ENCODE measurements around the gene ATXN1.
"Not testable (repeated sequence)": the region's sequence is repeated elsewhere in the genome, so short reads cannot be mapped to it uniquely, and the experiment has no call there.

DNA sequence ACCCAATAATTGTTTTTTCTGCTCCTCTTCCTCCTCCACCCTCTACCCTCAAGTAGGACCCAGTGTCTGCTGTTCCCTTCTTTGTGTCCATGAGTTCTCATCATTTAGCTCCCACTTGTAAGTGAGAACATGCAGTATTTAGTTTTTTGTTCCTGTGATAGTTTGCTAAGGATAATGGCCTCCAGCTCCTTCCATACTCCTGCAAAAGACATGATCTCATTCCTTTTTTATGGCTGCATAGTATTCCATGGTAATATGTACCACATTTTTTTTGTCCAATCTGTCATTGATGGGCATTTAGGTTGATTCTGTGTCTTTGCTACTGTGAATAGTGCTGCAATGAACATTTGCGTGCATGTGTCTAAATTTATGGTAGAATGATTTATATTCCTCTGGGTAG lies 132.7 kb downstream of the ATXN1 start:
- TF ChIP-seq, protein P1, sequence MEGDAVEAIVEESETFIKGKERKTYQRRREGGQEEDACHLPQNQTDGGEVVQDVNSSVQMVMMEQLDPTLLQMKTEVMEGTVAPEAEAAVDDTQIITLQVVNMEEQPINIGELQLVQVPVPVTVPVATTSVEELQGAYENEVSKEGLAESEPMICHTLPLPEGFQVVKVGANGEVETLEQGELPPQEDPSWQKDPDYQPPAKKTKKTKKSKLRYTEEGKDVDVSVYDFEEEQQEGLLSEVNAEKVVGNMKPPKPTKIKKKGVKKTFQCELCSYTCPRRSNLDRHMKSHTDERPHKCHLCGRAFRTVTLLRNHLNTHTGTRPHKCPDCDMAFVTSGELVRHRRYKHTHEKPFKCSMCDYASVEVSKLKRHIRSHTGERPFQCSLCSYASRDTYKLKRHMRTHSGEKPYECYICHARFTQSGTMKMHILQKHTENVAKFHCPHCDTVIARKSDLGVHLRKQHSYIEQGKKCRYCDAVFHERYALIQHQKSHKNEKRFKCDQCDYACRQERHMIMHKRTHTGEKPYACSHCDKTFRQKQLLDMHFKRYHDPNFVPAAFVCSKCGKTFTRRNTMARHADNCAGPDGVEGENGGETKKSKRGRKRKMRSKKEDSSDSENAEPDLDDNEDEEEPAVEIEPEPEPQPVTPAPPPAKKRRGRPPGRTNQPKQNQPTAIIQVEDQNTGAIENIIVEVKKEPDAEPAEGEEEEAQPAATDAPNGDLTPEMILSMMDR (conservative IDR thresholded peaks at IDR 0.05; ENCODE audit: low read depth in 2 of 2): not testable (repeated sequence)
- not testable (repeated sequence) for TF ChIP-seq POLR2AphosphoS5 (IDR thresholded peaks at IDR 0.05; ENCODE audit: low read depth); NANOG (IDR thresholded peaks at IDR 0.05; ENCODE audit: borderline replicate concordance); STAT1 (IDR thresholded peaks at IDR 0.05; ENCODE audit: unreplicated experiment); EZH2 (IDR thresholded peaks at IDR 0.05; ENCODE audit: low read depth, unreplicated experiment)
- TF ChIP-seq, protein P2, sequence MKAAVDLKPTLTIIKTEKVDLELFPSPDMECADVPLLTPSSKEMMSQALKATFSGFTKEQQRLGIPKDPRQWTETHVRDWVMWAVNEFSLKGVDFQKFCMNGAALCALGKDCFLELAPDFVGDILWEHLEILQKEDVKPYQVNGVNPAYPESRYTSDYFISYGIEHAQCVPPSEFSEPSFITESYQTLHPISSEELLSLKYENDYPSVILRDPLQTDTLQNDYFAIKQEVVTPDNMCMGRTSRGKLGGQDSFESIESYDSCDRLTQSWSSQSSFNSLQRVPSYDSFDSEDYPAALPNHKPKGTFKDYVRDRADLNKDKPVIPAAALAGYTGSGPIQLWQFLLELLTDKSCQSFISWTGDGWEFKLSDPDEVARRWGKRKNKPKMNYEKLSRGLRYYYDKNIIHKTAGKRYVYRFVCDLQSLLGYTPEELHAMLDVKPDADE (IDR thresholded peaks at IDR 0.05): not testable (repeated sequence)

Measured in GM23338 (cell line).